WI38 (cell line): ENCODE measurements around the gene IRGC.

Source experiments
- H3K4me3 ChIP-seq: 2 replicates; pipeline ENCODE4 v1.5.1; 2011; ENCODE audit warnings: low read depth, mild to moderate bottlenecking, control low read depth, low read length
- CTCF ChIP-seq: IDR thresholded peaks from 2 replicates; pipeline ENCODE4 v1.5.1; 2012; ENCODE audit warnings: low read depth, mild to moderate bottlenecking, control low read depth, low read length

The IRGC gene

GRCh38 chr19:43735957-43736356 lies 20.1 kb downstream of the IRGC start:
- no peak overlapping the region for H3K4me3 ChIP-seq
- TF ChIP-seq CTCF, result no peak

- no peak for TF ChIP-seq CTCF
Observed at GRCh38 chr19:43738780-43739211, 22.9 kb downstream of the IRGC start.

GRCh38 chr19:43739439-43740235 lies 23.8 kb downstream of the IRGC start:
- no peak overlapping the region for H3K4me3 ChIP-seq
- no peak for TF ChIP-seq CTCF

More at GRCh38 chr19:43738780-43739211, 22.9 kb downstream of the IRGC start:
- H3K4me3 ChIP-seq, result no peak overlapping the region

GRCh38 chr19:43741075-43741825 lies 25.4 kb downstream of the IRGC start:
- no peak for TF ChIP-seq CTCF

GRCh38 chr19:43743059-43743458 lies 27.2 kb downstream of the IRGC start:
- H3K4me3 ChIP-seq, result no peak overlapping the region
- no peak for TF ChIP-seq CTCF

More at GRCh38 chr19:43741075-43741825, 25.4 kb downstream of the IRGC start:
- no peak overlapping the region for H3K4me3 ChIP-seq

- TF ChIP-seq CTCF, result no peak
- H3K4me3 ChIP-seq, result no peak overlapping the region
Observed at GRCh38 chr19:43747557-43748204, 31.8 kb downstream of the IRGC start.
